ES-I3 (cell line): ENCODE measurements around the gene TICRR.
"Not testable (repeated sequence)": the region's sequence is repeated elsewhere in the genome, so short reads cannot be mapped to it uniquely, and the experiment has no call there.

Source experiments
- H3K36me3 ChIP-seq: 2 replicates; pipeline ENCODE4 v1.6.1; 2013; ENCODE audit warnings: mild to moderate bottlenecking, low read length, control low read depth, moderate library complexity; ENCODE audit not compliant: insufficient read depth
- H3K4me1 ChIP-seq: 2 replicates; pipeline ENCODE4 v1.6.1; 2013; ENCODE audit warnings: mild to moderate bottlenecking, control low read depth, low read length; ENCODE audit not compliant: insufficient read depth
- H3K9ac ChIP-seq: 2 replicates; pipeline ENCODE4 v1.6.1; 2013; ENCODE audit warnings: low read depth, mild to moderate bottlenecking, low read length, moderate library complexity
- H3K9me3 ChIP-seq: 2 replicates; pipeline ENCODE4 v1.6.1; 2013; ENCODE audit warnings: mild to moderate bottlenecking, low read length, moderate library complexity; ENCODE audit not compliant: control insufficient read depth, insufficient read depth

Gene TICRR, protein sequence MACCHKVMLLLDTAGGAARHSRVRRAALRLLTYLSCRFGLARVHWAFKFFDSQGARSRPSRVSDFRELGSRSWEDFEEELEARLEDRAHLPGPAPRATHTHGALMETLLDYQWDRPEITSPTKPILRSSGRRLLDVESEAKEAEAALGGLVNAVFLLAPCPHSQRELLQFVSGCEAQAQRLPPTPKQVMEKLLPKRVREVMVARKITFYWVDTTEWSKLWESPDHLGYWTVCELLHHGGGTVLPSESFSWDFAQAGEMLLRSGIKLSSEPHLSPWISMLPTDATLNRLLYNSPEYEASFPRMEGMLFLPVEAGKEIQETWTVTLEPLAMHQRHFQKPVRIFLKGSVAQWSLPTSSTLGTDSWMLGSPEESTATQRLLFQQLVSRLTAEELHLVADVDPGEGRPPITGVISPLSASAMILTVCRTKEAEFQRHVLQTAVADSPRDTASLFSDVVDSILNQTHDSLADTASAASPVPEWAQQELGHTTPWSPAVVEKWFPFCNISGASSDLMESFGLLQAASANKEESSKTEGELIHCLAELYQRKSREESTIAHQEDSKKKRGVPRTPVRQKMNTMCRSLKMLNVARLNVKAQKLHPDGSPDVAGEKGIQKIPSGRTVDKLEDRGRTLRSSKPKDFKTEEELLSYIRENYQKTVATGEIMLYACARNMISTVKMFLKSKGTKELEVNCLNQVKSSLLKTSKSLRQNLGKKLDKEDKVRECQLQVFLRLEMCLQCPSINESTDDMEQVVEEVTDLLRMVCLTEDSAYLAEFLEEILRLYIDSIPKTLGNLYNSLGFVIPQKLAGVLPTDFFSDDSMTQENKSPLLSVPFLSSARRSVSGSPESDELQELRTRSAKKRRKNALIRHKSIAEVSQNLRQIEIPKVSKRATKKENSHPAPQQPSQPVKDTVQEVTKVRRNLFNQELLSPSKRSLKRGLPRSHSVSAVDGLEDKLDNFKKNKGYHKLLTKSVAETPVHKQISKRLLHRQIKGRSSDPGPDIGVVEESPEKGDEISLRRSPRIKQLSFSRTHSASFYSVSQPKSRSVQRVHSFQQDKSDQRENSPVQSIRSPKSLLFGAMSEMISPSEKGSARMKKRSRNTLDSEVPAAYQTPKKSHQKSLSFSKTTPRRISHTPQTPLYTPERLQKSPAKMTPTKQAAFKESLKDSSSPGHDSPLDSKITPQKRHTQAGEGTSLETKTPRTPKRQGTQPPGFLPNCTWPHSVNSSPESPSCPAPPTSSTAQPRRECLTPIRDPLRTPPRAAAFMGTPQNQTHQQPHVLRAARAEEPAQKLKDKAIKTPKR (N-terminal part only)

DNA sequence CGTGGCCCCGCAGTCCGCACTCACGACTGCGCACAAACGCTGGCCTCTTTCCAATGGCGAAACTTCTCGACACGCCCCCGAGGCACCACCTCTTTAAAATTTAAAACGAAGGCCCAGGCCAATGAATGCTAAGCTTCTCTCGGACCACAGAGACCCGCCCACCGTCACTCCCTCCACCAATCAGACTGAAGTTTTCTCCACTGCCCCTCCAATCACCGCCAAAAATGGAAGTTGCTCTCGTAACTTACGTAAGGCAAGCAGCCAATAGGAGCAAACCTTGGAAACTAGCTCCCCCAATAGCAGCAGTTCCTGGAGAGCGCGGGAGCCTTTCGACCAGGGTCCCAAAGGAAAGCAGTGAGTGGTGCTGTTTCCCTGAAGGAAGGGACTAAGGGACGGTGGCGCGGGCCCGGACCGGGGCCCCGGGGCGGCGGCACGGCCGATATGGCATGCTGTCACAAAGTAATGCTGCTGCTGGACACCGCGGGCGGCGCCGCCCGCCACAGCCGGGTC, at the start of gene TICRR:
Gene TICRR (plus strand): TSS at position 324 of the 510 bp plus-strand sequence. CDS start 118 bp downstream, at position 442.
- peak within 1 kb of the TSS; percentile 85 for H3K9ac ChIP-seq
- peaks cover 5% of the 10 kb centered on the region; the same call in 1 of the 2 replicates for H3K4me1 ChIP-seq
- H3K36me3 ChIP-seq, result peaks cover 16% of the 10 kb centered on the region
- H3K9me3 ChIP-seq, result no peaks in the 10 kb centered on the region

GRCh38 chr15:89526181-89526580, 49.1 kb upstream of the TICRR start:
- Histone ChIP-seq H3K9me3 (peaks cover under 1% of the 10 kb centered on the region; the same call in 1 of the 2 replicates), H3K4me1 (no peaks in the 10 kb centered on the region)

GRCh38 chr15:89526601-89527441, 48.4 kb upstream of the TICRR start:
- H3K36me3 ChIP-seq, result no peaks in the 10 kb centered on the region
- H3K4me1 ChIP-seq, result no peaks in the 10 kb centered on the region
- H3K9me3 ChIP-seq, result no peaks in the 10 kb centered on the region
- no peak overlapping the region for H3K9ac ChIP-seq

More at GRCh38 chr15:89526181-89526580, 49.1 kb upstream of the TICRR start:
- H3K9ac ChIP-seq, result no peak overlapping the region
- no peaks in the 10 kb centered on the region for H3K36me3 ChIP-seq

- H3K9ac ChIP-seq, result no peak overlapping the region
- no peaks in the 10 kb centered on the region for H3K36me3 ChIP-seq
- no peaks in the 10 kb centered on the region for H3K9me3 ChIP-seq
- no peaks in the 10 kb centered on the region for H3K4me1 ChIP-seq
Measured at GRCh38 chr15:89528757-89529352, 46.4 kb upstream of the TICRR start.

DNA sequence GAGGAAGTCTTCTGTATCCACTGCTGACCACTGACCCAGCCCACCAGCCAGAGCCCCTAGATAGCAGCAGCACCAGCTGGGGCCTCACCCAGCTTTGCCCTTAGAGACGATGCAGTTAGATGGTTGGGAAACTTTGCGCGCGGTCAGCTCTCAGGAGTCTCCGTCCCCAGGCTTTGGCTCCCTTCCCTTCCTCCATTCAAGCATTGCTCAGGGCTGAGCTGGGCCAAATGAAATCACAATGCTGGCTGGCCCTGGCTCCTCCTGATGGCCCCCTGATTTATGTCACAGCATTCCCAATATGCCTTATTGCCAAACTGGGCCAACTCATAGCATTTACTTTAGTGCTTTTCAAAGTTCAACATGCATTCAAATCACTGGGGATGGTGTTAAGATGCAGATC, 44.3 kb upstream of the TICRR start:
- Histone ChIP-seq H3K9ac (no peak overlapping the region), H3K4me1 (no peaks in the 10 kb centered on the region), H3K36me3 (no peaks in the 10 kb centered on the region), H3K9me3 (no peaks in the 10 kb centered on the region)

- Histone ChIP-seq H3K9me3 (no peaks in the 10 kb centered on the region), H3K9ac (no peak overlapping the region), H3K36me3 (no peaks in the 10 kb centered on the region), H3K4me1 (no peaks in the 10 kb centered on the region)
Measured at GRCh38 chr15:89531796-89532537, 43.3 kb upstream of the TICRR start.

DNA sequence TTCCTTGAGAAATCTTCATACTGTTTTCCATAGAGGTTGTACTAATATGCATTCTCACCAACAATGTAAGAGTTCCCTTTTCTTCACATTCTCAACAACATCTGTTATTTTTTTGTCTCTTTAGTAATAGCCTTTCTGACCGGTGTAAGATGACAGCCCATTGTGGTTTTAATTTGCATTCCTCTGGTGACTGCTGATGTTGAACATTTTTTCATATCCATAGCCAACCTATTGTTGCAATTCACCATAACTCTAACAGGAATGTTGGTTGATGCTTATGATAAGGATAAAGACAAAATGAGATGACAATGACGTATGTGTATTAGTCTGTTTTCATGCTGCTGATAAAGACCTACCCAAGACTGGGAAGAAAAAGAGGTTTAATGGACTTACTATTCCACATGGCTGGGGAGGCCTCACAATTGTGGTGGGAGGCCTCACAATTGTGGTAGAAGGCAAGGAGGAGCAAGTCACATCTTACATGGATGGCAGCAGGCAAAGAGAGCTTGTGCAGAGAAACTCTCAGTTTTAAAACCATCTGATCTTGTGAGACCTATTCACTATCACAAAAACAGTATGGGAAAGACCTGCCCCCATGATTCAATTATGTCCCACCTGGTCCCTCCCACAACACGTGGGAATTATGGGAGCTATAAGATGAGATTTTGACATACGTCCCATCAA, 41.3 kb upstream of the TICRR start:
- Histone ChIP-seq H3K36me3 (no peaks in the 10 kb centered on the region), H3K4me1 (no peaks in the 10 kb centered on the region), H3K9ac (no peak overlapping the region), H3K9me3 (no peaks in the 10 kb centered on the region)

GRCh38 chr15:89539027-89539426, 36.2 kb upstream of the TICRR start:
- no peak overlapping the region for H3K9ac ChIP-seq
- H3K9me3 ChIP-seq, result no peaks in the 10 kb centered on the region; the same call in 1 of the 2 replicates
- no peaks in the 10 kb centered on the region for H3K36me3 ChIP-seq
- no peaks in the 10 kb centered on the region for H3K4me1 ChIP-seq

- Histone ChIP-seq H3K36me3 (no peaks in the 10 kb centered on the region), H3K9me3 (no peaks in the 10 kb centered on the region; the same call in 1 of the 2 replicates), H3K9ac (no peak overlapping the region), H3K4me1 (no peaks in the 10 kb centered on the region)
Measured at GRCh38 chr15:89542369-89542768, 32.9 kb upstream of the TICRR start.

GRCh38 chr15:89543389-89543788, 31.9 kb upstream of the TICRR start:
- Histone ChIP-seq H3K36me3 (no peaks in the 10 kb centered on the region), H3K4me1 (no peaks in the 10 kb centered on the region), H3K9ac (no peak overlapping the region), H3K9me3 (no peaks in the 10 kb centered on the region; the same call in 1 of the 2 replicates)

DNA sequence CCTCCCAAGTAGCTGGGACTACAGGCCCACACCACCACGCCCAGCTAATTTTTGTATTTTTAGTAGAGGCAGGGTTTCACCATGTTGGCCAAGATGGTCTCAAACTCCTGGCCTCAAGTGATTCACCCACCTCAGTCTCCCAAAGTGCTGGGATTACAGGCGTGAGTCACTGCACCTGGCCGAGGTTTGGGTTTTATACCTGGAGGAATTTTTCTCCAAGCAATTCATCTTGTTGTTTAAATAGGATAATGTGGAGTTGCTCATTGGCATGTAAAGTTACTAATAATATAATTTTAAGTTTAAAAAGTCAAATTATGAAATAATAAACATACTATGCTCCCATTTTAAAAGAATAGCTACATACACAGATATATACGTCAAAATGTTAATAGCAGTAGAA, 26.1 kb upstream of the TICRR start:
- not testable (repeated sequence) for H3K9me3 ChIP-seq, H3K36me3 ChIP-seq, H3K9ac ChIP-seq, H3K4me1 ChIP-seq

DNA sequence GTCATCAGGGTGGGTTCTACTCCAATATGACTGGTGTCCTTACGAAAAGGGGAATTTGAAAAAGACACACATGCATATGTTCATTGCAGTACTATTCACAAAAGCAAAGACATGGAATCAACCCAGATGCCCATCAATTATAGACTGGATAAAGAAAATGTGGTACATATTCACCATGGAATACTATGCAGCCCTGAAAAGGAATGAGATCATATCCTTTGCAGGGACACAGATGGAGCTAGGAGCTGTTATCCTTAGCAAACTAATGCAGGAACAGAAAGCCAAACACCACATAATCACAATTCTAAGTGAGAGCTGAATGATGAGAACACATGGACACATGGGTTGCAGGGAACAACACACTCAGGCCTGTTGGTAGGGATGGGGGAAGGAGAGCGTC, 24.8 kb upstream of the TICRR start:
- Histone ChIP-seq H3K9ac (no peak overlapping the region), H3K36me3 (no peaks in the 10 kb centered on the region), H3K4me1 (no peaks in the 10 kb centered on the region), H3K9me3 (no peaks in the 10 kb centered on the region; the same call in 1 of the 2 replicates)
